DND-41 (cell line): ENCODE results near the gene HMBS.
"Not testable (repeated sequence)": the region's sequence is repeated elsewhere in the genome, so short reads cannot be mapped to it uniquely, and the experiment has no call there.

Experiments used
- ATAC-seq: fragments of 200-7000 bp; cut with Tn5 transposase; 3 replicates; pipeline ENCODE4 v1.9.1; 2021; ENCODE audit warnings: low read depth; ENCODE audit not compliant: insufficient read depth
- DNase-seq: peaks from one replicate; pipeline ENCODE4 v3.0.0-alpha.2; 2020
- H2AFZ ChIP-seq: 2 replicates; pipeline ENCODE4 v1.6.0; 2012; ENCODE audit warnings: low read depth, low read length
- H3K27ac ChIP-seq: 2 replicates; pipeline ENCODE4 v1.5.1; 2012; ENCODE audit warnings: low read length, inconsistent platforms
- H3K27me3 ChIP-seq: fragments of 200-600 bp; sonication (generic); 2 replicates; pipeline ENCODE4 v1.6.0; 2012; ENCODE audit warnings: low read length, mild to moderate bottlenecking, inconsistent platforms; ENCODE audit not compliant: insufficient read depth, poor library complexity
- H3K36me3 ChIP-seq: 2 replicates; pipeline ENCODE4 v1.5.1; 2012; ENCODE audit warnings: low read length, inconsistent platforms; ENCODE audit not compliant: insufficient read depth
- H3K4me1 ChIP-seq: 2 replicates; pipeline ENCODE4 v1.5.1; 2012; ENCODE audit warnings: mild to moderate bottlenecking, low read length; ENCODE audit not compliant: insufficient read depth
- H3K4me2 ChIP-seq: 2 replicates; pipeline ENCODE4 v1.6.0; 2012; ENCODE audit warnings: mild to moderate bottlenecking, moderate library complexity, low read length, inconsistent platforms; ENCODE audit not compliant: insufficient read depth
- H3K4me3 ChIP-seq, 2 experiments: fragments of 200-600 bp in 1 of 2; shearing (Covaris generic) in 1 of 2; 2 replicates each; pipeline ENCODE4 v1.5.1; 2012 to 2016; ENCODE audit warnings: inconsistent platforms in 2 of 2, low read length in 2 of 2, mild to moderate bottlenecking in 2 of 2, low read depth in 1 of 2, moderate library complexity in 1 of 2
- H3K79me2 ChIP-seq: 2 replicates; pipeline ENCODE4 v1.6.0; 2012; ENCODE audit warnings: low read length, inconsistent platforms; ENCODE audit not compliant: insufficient read depth
- H3K9ac ChIP-seq: 2 replicates; pipeline ENCODE4 v1.6.0; 2012; ENCODE audit warnings: low read depth, mild to moderate bottlenecking, inconsistent platforms, low read length, moderate library complexity
- H3K9me3 ChIP-seq: 2 replicates; pipeline ENCODE4 v1.5.1; 2012; ENCODE audit warnings: low read length, moderate library complexity, mild to moderate bottlenecking, inconsistent platforms; ENCODE audit not compliant: insufficient read depth, severe bottlenecking
- H4K20me1 ChIP-seq: 2 replicates; pipeline ENCODE4 v1.6.0; 2012; ENCODE audit warnings: low read length; ENCODE audit not compliant: insufficient read depth
- EZH2 ChIP-seq: IDR thresholded peaks from 3 replicates; pipeline ENCODE4 v1.6.1; 2012; ENCODE audit warnings: borderline replicate concordance, low read depth, mild to moderate bottlenecking, moderate library complexity, low read length, inconsistent platforms; ENCODE audit not compliant: severe bottlenecking
- TF ChIP-seq, protein P1 (sequence below): IDR thresholded peaks from 2 replicates; pipeline ENCODE4 v1.5.1; 2012; ENCODE audit warnings: borderline replicate concordance, low read length, moderate library complexity, mild to moderate bottlenecking; ENCODE audit not compliant: poor library complexity, severe bottlenecking; ENCODE audit errors: extremely low read depth

HMBS gene

DNA sequence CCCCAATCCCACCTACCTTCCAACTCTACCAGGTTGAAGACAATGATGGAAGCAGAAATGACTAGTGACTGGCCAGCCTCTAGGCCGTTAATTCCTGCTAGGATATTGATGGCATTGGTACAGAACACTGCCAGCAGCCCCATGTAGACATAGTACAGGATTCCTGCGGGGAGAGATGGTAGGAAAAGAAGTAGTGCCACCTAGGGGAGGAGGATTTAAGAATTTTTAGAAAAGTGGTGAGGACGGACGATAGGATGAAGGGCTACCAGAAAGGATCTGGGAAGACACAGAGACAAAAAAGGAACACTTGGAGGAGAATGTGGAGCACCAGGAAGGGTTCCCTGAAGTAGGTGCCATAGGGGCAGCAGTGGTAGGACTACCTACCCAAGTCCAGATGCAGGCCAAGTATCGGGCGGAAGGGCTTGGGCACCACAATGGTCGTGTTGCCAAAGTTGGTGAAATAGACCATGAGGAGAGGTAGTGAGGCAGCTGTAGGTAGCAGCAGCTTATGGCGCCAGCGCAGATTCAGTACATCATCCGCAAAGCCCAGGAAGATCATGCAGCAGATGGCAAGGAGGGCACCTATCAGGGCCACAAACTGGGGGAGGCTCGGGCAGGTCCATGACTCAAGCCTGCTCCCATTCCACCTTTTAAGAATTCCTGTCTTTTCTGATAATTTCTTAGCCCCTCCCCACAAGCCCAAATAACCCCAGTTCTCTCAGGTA is 15.7 kb downstream of the HMBS start:
- no peak for ATAC-seq
- Histone ChIP-seq H3K79me2 (peaks cover 38% of the 10 kb centered on the region), H3K9ac (peak overlapping the region; percentile 78), H3K4me3 (peak overlapping the region; percentile 71 to 77; a peak in 3 of 4 replicates), H3K9me3 (no peaks in the 10 kb centered on the region), H3K36me3 (peaks cover 34% of the 10 kb centered on the region), H3K27ac (peak overlapping the region; percentile 90), H3K4me2 (peak overlapping the region; percentile 90), H3K4me1 (peaks cover 47% of the 10 kb centered on the region), H4K20me1 (no peaks in the 10 kb centered on the region), H3K27me3 (no peaks in the 10 kb centered on the region), H2AFZ (no peak overlapping the region)
- TF ChIP-seq EZH2: no peak
- TF ChIP-seq, protein P1, sequence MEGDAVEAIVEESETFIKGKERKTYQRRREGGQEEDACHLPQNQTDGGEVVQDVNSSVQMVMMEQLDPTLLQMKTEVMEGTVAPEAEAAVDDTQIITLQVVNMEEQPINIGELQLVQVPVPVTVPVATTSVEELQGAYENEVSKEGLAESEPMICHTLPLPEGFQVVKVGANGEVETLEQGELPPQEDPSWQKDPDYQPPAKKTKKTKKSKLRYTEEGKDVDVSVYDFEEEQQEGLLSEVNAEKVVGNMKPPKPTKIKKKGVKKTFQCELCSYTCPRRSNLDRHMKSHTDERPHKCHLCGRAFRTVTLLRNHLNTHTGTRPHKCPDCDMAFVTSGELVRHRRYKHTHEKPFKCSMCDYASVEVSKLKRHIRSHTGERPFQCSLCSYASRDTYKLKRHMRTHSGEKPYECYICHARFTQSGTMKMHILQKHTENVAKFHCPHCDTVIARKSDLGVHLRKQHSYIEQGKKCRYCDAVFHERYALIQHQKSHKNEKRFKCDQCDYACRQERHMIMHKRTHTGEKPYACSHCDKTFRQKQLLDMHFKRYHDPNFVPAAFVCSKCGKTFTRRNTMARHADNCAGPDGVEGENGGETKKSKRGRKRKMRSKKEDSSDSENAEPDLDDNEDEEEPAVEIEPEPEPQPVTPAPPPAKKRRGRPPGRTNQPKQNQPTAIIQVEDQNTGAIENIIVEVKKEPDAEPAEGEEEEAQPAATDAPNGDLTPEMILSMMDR: peak; percentile 58
- DNase-seq: no peak

DNA sequence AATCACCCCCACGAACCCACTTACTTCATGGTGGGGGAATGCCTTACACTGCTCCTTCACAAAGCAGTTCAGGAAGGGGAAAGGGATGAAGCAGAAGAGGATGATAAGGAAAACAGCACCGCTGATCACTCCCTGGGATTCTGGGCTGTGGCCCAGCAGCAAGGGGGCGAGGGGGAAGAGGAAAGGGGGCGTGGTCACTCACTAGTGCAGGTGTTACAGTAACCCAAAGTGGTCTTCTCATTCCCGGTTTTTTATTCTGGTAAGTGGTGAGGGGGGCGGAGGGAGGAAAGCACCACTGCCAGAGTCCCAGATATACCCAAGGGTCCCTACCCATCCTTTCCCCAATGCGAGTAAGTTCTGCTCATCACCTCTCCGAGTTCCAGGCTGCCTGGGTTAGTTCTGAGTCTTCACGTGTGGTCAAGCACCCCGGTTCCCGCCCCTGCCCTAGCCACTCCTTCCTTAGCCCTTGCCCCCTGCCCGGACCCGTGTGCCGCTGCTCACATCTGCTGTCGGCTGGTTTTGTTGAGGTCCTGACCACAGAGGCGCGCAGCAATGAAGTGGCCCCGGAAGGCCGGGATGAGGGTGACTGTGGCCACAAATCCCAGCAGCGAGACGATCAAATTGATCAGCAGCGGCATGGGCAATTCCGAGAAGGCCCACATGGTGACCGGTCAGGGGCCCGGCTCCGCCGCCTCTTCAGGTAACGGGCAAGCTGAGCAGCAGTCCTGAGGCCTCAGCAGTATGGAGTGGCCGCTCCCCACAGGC is 16.5 kb downstream of the HMBS start:
- no peaks in the 10 kb centered on the region for H3K27me3 ChIP-seq
- H2AFZ ChIP-seq: peak overlapping the region; percentile 83
- DNase-seq (peak; percentile 40), ATAC-seq (peak; percentile 13)
- H3K36me3 ChIP-seq: peaks cover 33% of the 10 kb centered on the region
- peak overlapping the region; percentile 78 for H3K9ac ChIP-seq
- H3K4me2 ChIP-seq: peak overlapping the region; percentile 90
- no peaks in the 10 kb centered on the region for H4K20me1 ChIP-seq
- H3K4me1 ChIP-seq: peaks cover 46% of the 10 kb centered on the region
- TF ChIP-seq, protein P1: peak; percentile 14
- TF ChIP-seq EZH2: no peak
- H3K27ac ChIP-seq: peak overlapping the region; percentile 90
- H3K79me2 ChIP-seq: peaks cover 34% of the 10 kb centered on the region
- H3K9me3 ChIP-seq: no peaks in the 10 kb centered on the region
- peak overlapping the region; percentile 71 to 77 for H3K4me3 ChIP-seq

DNA sequence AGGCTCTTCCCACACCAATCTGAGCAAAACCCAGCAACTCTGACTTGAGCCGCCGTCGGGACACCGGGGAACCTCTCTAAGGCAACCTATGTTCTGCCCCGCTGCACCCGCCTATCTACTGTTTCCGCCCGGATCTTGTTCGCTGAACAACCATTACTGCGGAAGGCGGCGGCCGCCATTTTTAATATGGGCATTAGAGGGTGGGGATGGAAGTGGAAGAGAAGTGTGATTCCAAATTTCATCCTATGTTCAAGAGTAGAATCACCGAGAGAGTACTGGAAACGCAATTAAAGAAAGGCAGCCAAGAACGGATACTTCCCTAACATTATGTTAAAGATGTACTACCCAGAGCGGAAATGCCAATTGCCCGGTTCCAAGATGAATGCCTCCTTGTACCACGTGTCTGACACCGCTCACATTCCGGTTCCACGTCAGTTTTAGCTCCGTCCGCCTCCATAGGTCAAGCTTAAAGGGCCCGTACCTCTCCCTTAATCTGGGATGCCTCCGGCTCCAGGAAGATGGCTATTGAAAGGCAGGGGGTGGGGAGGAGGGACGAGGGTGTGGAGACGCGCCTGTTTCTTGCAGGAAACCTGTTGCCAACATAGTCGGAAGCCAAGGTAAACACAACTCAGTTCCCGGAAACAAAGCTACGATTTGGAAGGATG is 17.2 kb downstream of the HMBS start, which contains the start of gene DPAGT1:
Gene DPAGT1, minus strand, starts transcription at position 95 of the 665 bp plus-strand sequence. CDS start 198 bp downstream, outside the sequence.
- peak; percentile 87 for ATAC-seq
- peaks cover 26% of the 10 kb centered on the region for H3K36me3 ChIP-seq
- no peaks in the 10 kb centered on the region for H3K27me3 ChIP-seq
- peak within 1 kb of the TSS; percentile 78 for H3K9ac ChIP-seq
- H3K4me3 ChIP-seq: peak within 1 kb of the TSS; percentile 71 to 77
- H3K9me3 ChIP-seq: no peaks in the 10 kb centered on the region
- H2AFZ ChIP-seq: peak within 1 kb of the TSS; percentile 83
- no peak for TF ChIP-seq EZH2
- TF ChIP-seq, protein P1: no peak
- no peaks in the 10 kb centered on the region for H4K20me1 ChIP-seq
- peak within 1 kb of the TSS; percentile 90 for H3K27ac ChIP-seq
- peaks cover 37% of the 10 kb centered on the region for H3K79me2 ChIP-seq
- H3K4me2 ChIP-seq: peak within 1 kb of the TSS; percentile 90
- peak; percentile 90 for DNase-seq
- peaks cover 46% of the 10 kb centered on the region for H3K4me1 ChIP-seq

DNA sequence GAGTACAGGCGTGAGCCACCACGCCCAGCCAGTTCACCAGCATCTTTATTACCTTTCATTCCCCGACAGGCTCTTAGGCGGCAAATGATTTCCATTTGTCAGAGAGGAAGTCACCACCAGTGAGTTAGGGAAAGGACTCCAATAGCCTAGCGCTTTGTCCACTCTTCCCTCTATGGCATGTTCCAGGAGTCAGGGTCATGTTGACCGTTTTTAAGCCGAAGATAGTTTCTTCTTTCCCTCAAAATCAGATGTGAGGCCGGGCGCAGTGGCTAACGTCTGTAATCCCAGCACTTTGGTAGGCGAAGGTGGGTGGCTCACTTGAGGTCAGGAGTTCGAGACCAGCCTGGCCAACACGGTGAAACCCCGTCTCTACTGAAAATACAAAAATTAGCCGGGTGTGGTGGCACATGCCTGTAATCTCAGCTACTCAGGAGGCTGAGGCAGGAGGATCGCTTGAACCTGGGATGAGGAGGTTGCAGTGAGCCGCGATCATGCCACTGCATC is 18.5 kb downstream of the HMBS start:
- not testable (repeated sequence) for H3K27me3 ChIP-seq, H3K9me3 ChIP-seq, H4K20me1 ChIP-seq, DNase-seq, ATAC-seq, H2AFZ ChIP-seq
- H3K9ac ChIP-seq: peak overlapping the region; percentile 78
- H3K79me2 ChIP-seq: peaks cover 48% of the 10 kb centered on the region
- peaks cover 13% of the 10 kb centered on the region for H3K36me3 ChIP-seq
- H3K4me2 ChIP-seq: peak overlapping the region; percentile 90
- H3K4me1 ChIP-seq: peaks cover 48% of the 10 kb centered on the region
- peak overlapping the region in 1 of 2 experiments; percentile 77; a peak in 2 of 4 replicates for H3K4me3 ChIP-seq
- peak overlapping the region; percentile 90 for H3K27ac ChIP-seq
